ENCODE measurements around the gene SEC22C. TPM values are rescaled to one million over a fixed set of nuclear protein-coding genes. Genes with fewer than 3 reads are reported as not detected.

Gene SEC22C
- total RNA-seq, 1 donor from 2014 or later: 55.0 TPM

DNA sequence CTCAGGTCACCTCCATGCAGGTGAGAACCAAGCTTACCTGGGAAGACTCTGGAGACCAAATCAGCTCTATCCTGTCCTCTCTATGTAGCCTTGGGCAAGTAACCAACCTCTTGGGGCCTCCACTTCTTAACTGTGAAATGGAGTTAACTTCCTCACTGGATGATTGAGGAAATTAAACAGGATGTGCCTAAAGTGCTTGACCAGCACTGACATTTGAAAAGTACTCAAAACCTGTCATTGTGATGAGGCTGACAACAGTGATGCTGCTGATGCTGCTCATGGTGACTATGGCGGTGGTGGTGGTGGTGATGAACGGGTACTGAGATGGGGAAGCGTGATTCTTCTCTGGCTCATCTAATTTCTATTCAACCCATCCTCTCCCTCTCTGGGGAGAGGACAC, 57.0 kb downstream of the SEC22C start:
- FAIRE-seq (no peak), DNase-seq (ENCODE audit: low read depth) (no peak)
- TF ChIP-seq, protein P1, sequence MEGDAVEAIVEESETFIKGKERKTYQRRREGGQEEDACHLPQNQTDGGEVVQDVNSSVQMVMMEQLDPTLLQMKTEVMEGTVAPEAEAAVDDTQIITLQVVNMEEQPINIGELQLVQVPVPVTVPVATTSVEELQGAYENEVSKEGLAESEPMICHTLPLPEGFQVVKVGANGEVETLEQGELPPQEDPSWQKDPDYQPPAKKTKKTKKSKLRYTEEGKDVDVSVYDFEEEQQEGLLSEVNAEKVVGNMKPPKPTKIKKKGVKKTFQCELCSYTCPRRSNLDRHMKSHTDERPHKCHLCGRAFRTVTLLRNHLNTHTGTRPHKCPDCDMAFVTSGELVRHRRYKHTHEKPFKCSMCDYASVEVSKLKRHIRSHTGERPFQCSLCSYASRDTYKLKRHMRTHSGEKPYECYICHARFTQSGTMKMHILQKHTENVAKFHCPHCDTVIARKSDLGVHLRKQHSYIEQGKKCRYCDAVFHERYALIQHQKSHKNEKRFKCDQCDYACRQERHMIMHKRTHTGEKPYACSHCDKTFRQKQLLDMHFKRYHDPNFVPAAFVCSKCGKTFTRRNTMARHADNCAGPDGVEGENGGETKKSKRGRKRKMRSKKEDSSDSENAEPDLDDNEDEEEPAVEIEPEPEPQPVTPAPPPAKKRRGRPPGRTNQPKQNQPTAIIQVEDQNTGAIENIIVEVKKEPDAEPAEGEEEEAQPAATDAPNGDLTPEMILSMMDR (IDR thresholded peaks at IDR 0.05; ENCODE audit: insufficient read depth, low read length, severe bottlenecking): no peak
- Histone ChIP-seq H3K36me3 (ENCODE audit: control insufficient read depth, insufficient read depth, low read length) (no peaks in the 10 kb centered on the region), H3K27me3 (ENCODE audit: control insufficient read depth, insufficient read depth, low read length) (no peaks in the 10 kb centered on the region), H3K4me3 (ENCODE audit: low read depth, low read length) (no peak overlapping the region)

DNA sequence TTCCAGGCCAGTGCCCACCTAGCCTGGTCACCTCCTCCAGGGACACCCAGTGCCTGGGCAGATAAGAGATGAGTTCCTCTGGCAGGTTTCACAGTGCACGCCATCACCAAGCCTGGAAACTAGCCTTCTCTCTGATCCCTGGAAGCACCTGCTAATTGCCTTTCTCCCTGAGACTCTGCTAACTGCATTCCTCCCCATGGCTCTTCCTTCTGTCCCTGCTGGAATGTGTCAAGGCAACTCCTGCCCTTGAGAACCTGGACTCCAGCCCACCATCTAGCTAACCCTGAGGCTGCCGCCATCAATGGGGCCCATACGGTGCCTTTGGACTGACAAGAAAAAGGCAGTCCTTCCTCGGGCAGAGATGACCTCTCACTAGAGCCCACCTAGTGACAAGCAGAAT, 60.9 kb downstream of the SEC22C start:
- no peak overlapping the region for H3K4me3 ChIP-seq (ENCODE audit: low read depth, low read length)
- no peaks in the 10 kb centered on the region for H3K36me3 ChIP-seq (ENCODE audit: control insufficient read depth, insufficient read depth, low read length)
- DNase-seq (ENCODE audit: low read depth): no peak
- FAIRE-seq: no peak
- TF ChIP-seq, protein P1 (IDR thresholded peaks at IDR 0.05; ENCODE audit: insufficient read depth, low read length, severe bottlenecking): no peak
- H3K27me3 ChIP-seq (ENCODE audit: control insufficient read depth, insufficient read depth, low read length): no peaks in the 10 kb centered on the region

DNA sequence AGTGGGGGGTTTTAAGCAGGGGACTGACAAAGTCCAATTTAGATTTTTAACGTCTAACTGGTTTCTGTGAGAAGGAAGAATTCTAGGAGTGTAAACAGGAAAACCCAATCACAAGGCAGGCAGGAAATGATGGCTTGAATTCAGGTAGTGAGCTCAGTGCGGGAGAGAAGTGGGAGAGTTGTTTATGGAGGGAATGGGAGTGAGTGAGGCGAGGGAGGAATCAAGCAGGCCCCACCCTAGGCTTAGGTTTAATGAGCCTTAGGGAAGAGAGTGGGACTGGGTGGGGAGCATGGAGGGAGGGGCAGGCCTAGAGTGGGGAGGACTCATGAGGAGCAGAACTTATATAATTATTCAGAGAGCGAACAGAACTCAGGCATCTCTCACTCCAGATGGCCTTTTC, 61.4 kb downstream of the SEC22C start:
- FAIRE-seq: no peak
- H3K4me3 ChIP-seq (ENCODE audit: low read depth, low read length): no peak overlapping the region
- TF ChIP-seq, protein P1 (IDR thresholded peaks at IDR 0.05; ENCODE audit: insufficient read depth, low read length, severe bottlenecking): no peak
- no peaks in the 10 kb centered on the region for H3K27me3 ChIP-seq (ENCODE audit: control insufficient read depth, insufficient read depth, low read length)
- no peaks in the 10 kb centered on the region for H3K36me3 ChIP-seq (ENCODE audit: control insufficient read depth, insufficient read depth, low read length)
- DNase-seq (ENCODE audit: low read depth): no peak

DNA sequence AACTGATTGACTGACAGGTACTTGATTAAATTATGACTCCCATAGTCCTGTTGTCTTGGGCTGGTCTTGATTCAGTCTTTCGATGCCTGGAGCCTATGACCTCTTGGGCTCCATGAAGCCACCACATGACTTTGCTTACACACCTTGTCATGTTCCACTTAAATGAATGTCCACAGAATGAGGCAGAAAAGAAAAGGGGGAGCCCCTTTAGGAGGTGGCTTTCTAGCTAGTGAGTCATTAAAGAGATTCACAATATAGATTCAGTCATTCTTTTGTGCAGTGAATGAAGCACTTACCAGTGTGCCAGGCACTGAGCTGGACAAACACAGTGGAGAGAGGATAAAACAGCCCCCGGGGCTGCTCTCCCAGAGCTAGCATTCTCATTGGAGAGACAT, 62.2 kb downstream of the SEC22C start:
- DNase-seq (ENCODE audit: low read depth) (peak; percentile 35), FAIRE-seq (no peak)
- Histone ChIP-seq H3K27me3 (ENCODE audit: control insufficient read depth, insufficient read depth, low read length) (no peaks in the 10 kb centered on the region), H3K4me3 (ENCODE audit: low read depth, low read length) (no peak overlapping the region), H3K36me3 (ENCODE audit: control insufficient read depth, insufficient read depth, low read length) (no peaks in the 10 kb centered on the region)
- TF ChIP-seq, protein P1 (IDR thresholded peaks at IDR 0.05; ENCODE audit: insufficient read depth, low read length, severe bottlenecking): no peak

DNA sequence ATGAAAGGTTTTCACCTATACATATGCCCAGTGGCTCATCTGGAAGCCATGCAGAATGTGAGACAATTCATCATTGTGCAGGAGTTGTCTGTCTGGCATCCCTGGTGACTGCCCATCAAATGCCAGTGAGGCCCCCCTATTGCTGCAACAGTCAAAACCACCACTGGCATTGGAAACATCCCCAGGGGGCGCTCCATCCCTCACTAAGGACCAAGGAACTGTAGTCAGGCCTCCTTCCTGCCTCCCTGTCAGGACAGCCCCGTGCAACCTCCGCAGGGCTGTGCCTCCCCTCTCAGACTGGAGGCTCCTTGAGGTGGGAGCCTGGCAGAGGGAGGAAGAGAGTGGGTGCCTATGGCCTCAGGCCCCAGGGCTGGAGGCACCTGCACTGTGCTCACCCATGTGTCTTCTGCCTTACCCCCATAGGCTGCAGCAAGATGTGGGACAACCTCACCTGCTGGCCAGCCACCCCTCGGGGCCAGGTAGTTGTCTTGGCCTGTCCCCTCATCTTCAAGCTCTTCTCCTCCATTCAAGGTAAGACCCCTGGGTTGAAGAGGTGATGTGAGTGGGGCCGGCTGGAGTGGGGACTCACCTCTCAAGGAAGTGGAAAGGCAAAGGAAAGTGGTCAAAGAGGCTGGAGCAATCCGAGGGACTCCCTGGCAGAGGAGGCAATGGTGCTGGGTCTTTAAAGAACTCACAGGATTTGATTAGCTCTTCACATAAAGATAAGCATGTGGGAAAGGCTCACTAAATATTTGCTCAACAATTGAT, 62.8 kb downstream of the SEC22C start:
- no peak overlapping the region for H3K4me3 ChIP-seq (ENCODE audit: low read depth, low read length)
- H3K27me3 ChIP-seq (ENCODE audit: control insufficient read depth, insufficient read depth, low read length): no peaks in the 10 kb centered on the region
- no peak for DNase-seq (ENCODE audit: low read depth)
- FAIRE-seq: peak; percentile 79
- TF ChIP-seq, protein P1 (IDR thresholded peaks at IDR 0.05; ENCODE audit: insufficient read depth, low read length, severe bottlenecking): peak; percentile 9
- H3K36me3 ChIP-seq (ENCODE audit: control insufficient read depth, insufficient read depth, low read length): no peaks in the 10 kb centered on the region

DNA sequence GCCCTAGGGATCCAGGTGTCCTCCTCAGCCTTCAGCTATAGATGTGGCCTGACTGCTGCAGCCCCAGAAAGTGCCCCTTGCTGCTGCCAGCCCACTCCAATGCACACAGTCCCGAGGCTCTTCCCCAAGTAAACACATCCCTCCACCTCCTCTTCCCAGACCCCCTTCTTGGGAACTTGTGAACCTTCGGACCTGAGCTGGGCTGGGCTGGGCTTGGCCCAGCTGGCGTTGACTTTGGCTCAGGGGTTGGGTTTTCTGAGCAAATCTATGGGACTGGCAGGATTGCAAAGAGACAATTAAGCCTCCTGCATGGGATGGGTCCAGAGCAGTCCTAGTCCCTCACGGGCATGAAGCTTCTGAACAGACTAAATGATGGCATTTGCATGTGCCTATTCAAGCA, 64.7 kb downstream of the SEC22C start:
- Histone ChIP-seq H3K36me3 (ENCODE audit: control insufficient read depth, insufficient read depth, low read length) (no peaks in the 10 kb centered on the region), H3K27me3 (ENCODE audit: control insufficient read depth, insufficient read depth, low read length) (no peaks in the 10 kb centered on the region), H3K4me3 (ENCODE audit: low read depth, low read length) (no peak overlapping the region)
- FAIRE-seq (no peak), DNase-seq (ENCODE audit: low read depth) (no peak)
- TF ChIP-seq, protein P1 (IDR thresholded peaks at IDR 0.05; ENCODE audit: insufficient read depth, low read length, severe bottlenecking): no peak

Measured in bronchial epithelial cell (primary cell).